Sigmoid colon (tissue), 7 donors: ENCODE results near the gene POLR2C. TPM values are rescaled to one million over a fixed set of nuclear protein-coding genes. Genes with fewer than 3 reads are reported as not detected.
A peak's percentile ranks its signal among the peaks of the same experiment; 100 is the strongest.
"Not testable (repeated sequence)": the region's sequence is repeated elsewhere in the genome, so short reads cannot be mapped to it uniquely, and the experiment has no call there.

ENCODE experiments used
- DNase-seq: peaks from one replicate; pipeline ENCODE4 v3.0.0-alpha.2; 2019
- H3K27ac ChIP-seq, 4 donors: fragments of 200-600 bp; sonication (generic); one replicate each; pipeline ENCODE4 v1.5.1; 2016 to 2019; ENCODE audit warnings: mild to moderate bottlenecking in 1 of 4
- H3K27me3 ChIP-seq, 3 donors: fragments of 200-600 bp; sonication (generic); one replicate each; pipeline ENCODE4 v1.5.1; 2019; ENCODE audit warnings: mild to moderate bottlenecking in 1 of 3
- H3K36me3 ChIP-seq, 4 donors: fragments of 200-600 bp; sonication (generic); one replicate each; pipeline ENCODE4 v1.5.1; 2016 to 2019
- H3K4me1 ChIP-seq, 4 donors: fragments of 200-600 bp; sonication (generic); one replicate each; pipeline ENCODE4 v1.5.1; 2017 to 2019
- H3K4me3 ChIP-seq, 4 donors: fragments of 200-600 bp; sonication (generic); one replicate each; pipeline ENCODE4 v1.5.1; 2017 to 2019; ENCODE audit warnings: mild to moderate bottlenecking in 2 of 4, moderate library complexity in 1 of 4
- H3K9me3 ChIP-seq, 4 donors: fragments of 200-600 bp in 3 of 4; sonication (generic) in 3 of 4; one replicate each; pipeline versions ENCODE4 v1.5.1 to v1.6.1; 2013 to 2019
- CTCF ChIP-seq, 4 experiments: fragments of 450-650 bp in 3 of 4; fragments of 200-600 bp in 1 of 4; IDR thresholded peaks; one replicate each; pipeline ENCODE4 v1.5.1; 2016 to 2019; ENCODE audit warnings: antibody characterized with exemption in 4 of 4, mild to moderate bottlenecking in 3 of 4, moderate library complexity in 2 of 4
- EP300 ChIP-seq, 4 donors: sonication (generic); formaldehyde crosslinking; IDR thresholded peaks; one replicate each; pipeline ENCODE4 v1.6.1; 2017; ENCODE audit warnings: antibody characterized with exemption in 4 of 4
- POLR2A ChIP-seq, 2 donors: fragments of 450-650 bp; IDR thresholded peaks; one replicate each; pipeline ENCODE4 v1.6.1; 2016; ENCODE audit warnings: antibody characterized with exemption in 2 of 2, mild to moderate bottlenecking in 2 of 2, moderate library complexity in 2 of 2
- POLR2AphosphoS5 ChIP-seq, 4 donors: sonication (generic); formaldehyde crosslinking; IDR thresholded peaks; one replicate each; pipeline ENCODE4 v1.6.1; 2017; ENCODE audit warnings: antibody characterized with exemption in 4 of 4
- WGBS, 2 donors: extraction: QIAGEN DNeasy Blood & Tissue Kit; methylation state at CpG; one replicate each; pipeline ENCODE4 v1.1.7; 2013; 5-methylcytosine and 5-hydroxymethylcytosine counted together
- intact Hi-C: fragments of 100-400 bp; cut with DNase I; formaldehyde crosslinking; loops from one replicate; pipeline ENCODE4 v1.15.1; 2023
- polyA plus RNA-seq, 3 donors: library from polyadenylated mRNA; stranded (reverse); fragments of 200-250 nt; gene quantifications; one replicate each; pipeline ENCODE4 v1.2.3, GENCODE V29; 2013
- total RNA-seq, 4 donors: library from RNA; depleted of rRNA; stranded (reverse); fragments of >200 nt; gene quantifications; one replicate each; pipeline ENCODE4 v1.1.0, GENCODE V29; 2016
- donor health status: healthy with polysubstance abuse.
- donor health status: Bipolar disorder and iron deficiency.
- donor health status: healthy.

POLR2C gene
- total and polyA plus RNA-seq, 7 donors = 52.3 to 141 (median 77.7) TPM

DNA sequence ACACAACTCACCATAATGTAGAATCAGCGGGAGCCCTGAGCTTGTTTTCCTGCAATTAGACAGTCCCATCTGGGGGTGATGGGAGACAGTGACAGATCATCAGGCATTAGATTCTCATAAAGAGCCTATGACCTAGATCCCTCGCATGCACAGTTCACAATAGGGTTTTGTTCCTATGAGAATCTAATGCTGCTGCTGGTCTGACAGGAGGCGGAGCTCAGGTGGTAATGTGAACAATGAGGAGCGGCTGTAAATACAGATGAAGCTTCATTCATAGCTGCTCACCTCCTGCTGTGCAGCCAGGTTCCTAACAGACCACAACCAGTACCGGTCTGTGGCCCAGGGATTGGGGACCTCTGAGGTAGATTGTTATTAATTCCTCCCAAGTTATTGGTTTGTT is 26.8 kb downstream of the POLR2C start:
- Histone ChIP-seq H3K27me3 (no peaks in the 10 kb centered on the region), H3K9me3 (no peaks in the 10 kb centered on the region), H3K27ac (no peak overlapping the region), H3K36me3 (no peaks in the 10 kb centered on the region), H3K4me3 (no peak overlapping the region), H3K4me1 (peaks cover 0 to 22% (median 13%) of the 10 kb centered on the region in 4 donors)
- intact Hi-C loops = no loop called here
- 83 to 94% methylated on average over 5 of the region's 5 CpGs for WGBS, 2 donors
- DNase-seq = no peak
- TF ChIP-seq CTCF (IDR thresholded peaks at IDR 0.05) = no peak
- no peak for TF ChIP-seq POLR2A (IDR thresholded peaks at IDR 0.05)
- TF ChIP-seq POLR2AphosphoS5 (IDR thresholded peaks at IDR 0.05) = no peak
- TF ChIP-seq EP300 (IDR thresholded peaks at IDR 0.05) = no peak

DNA sequence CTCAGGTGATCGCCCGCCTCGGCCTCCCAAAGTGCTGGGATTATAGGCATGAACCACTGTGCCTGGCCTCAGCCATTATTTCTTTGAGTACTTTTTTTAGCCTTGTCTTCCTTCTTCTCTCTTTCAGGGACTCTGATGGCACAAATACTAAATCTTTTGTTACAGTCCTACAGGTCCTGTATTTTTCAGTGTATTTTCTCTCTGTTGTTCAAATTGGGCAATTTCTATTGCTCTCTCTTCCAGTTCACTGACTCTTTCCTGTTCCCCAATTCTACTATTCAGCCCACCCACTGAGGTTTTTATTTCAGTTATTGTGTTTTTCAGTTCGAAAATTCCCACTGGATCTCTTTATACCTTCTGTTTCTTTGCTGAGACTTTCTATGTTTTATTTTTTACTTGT is 31.3 kb downstream of the POLR2C start:
- intact Hi-C loops = no loop called here
- 91 to 93% methylated on average over 4 of the region's 4 CpGs for WGBS, 2 donors
- H3K9me3 ChIP-seq = no peaks in the 10 kb centered on the region
- no peaks in the 10 kb centered on the region for H3K4me1 ChIP-seq
- H3K4me3 ChIP-seq = no peak overlapping the region
- TF ChIP-seq POLR2AphosphoS5 (IDR thresholded peaks at IDR 0.05) (no peak), CTCF (IDR thresholded peaks at IDR 0.05) (no peak)
- DNase-seq = no peak
- H3K36me3 ChIP-seq = no peaks in the 10 kb centered on the region
- no peaks in the 10 kb centered on the region for H3K27me3 ChIP-seq
- no peak overlapping the region for H3K27ac ChIP-seq

DNA sequence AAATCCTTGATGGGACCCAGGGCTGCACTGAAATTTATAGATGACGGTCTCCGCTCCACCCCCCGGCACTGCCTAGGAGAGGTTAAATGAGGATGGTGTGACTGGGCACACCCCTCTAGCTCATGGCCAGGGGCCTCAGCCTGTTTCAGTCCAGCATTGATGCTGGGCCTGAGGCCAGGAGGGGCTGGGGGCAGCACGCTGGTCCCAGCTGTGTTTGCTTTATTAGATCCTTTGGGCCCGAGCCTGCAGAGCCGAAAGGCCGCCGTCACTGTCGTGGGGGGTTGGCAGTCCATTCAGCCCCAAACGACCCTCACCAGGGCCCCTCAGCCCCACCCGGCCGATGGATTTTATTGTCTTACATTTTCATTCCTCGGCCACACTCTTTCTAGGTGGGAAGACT is 34.6 kb downstream of the POLR2C start:
- no peaks in the 10 kb centered on the region for H3K27me3 ChIP-seq
- TF ChIP-seq CTCF (IDR thresholded peaks at IDR 0.05) = no peak
- no peak for TF ChIP-seq POLR2AphosphoS5 (IDR thresholded peaks at IDR 0.05)
- TF ChIP-seq EP300 (IDR thresholded peaks at IDR 0.05) = no peak
- no peak for TF ChIP-seq POLR2A (IDR thresholded peaks at IDR 0.05)
- WGBS, 2 donors = 77 to 80% methylated on average over 13 of the region's 13 CpGs
- H3K27ac ChIP-seq = no peak overlapping the region
- H3K36me3 ChIP-seq = no peaks in the 10 kb centered on the region
- no peaks in the 10 kb centered on the region for H3K4me1 ChIP-seq
- peak; percentile 39 for DNase-seq
- H3K4me3 ChIP-seq = no peak overlapping the region
- no peaks in the 10 kb centered on the region for H3K9me3 ChIP-seq
- intact Hi-C loops = no loop called here

DNA sequence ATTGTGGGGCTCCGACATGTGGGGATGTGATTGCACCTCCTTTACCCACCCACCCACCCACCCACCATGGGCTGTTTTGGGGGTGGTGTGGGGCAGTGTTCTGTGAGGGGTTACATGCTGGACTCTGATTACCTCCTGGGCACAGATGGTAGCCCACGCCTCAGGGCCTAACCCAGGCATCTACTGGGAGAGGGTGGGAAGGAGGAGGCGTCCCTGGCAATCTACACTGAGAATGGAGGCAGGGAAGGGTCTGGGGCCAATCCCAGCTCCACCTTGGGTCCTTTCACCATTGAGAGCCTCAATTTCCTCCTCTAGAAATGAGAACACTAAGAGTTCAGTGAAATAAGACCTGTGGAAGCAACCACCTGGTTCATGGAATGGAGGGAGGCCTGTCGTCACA is 35.6 kb downstream of the POLR2C start:
- TF ChIP-seq POLR2AphosphoS5 (IDR thresholded peaks at IDR 0.05) (no peak), CTCF (IDR thresholded peaks at IDR 0.05) (no peak), EP300 (IDR thresholded peaks at IDR 0.05) (no peak), POLR2A (IDR thresholded peaks at IDR 0.05) (no peak)
- H3K4me3 ChIP-seq = no peak overlapping the region
- H3K9me3 ChIP-seq = no peaks in the 10 kb centered on the region
- 91 to 94% methylated on average over 4 of the region's 4 CpGs for WGBS, 2 donors
- intact Hi-C loops = no loop called here
- peak; percentile 43 for DNase-seq
- H3K36me3 ChIP-seq = no peaks in the 10 kb centered on the region
- no peaks in the 10 kb centered on the region for H3K27me3 ChIP-seq
- no peaks in the 10 kb centered on the region for H3K4me1 ChIP-seq
- no peak overlapping the region for H3K27ac ChIP-seq

GRCh38 chr16:57499941-57500340 is 37.5 kb downstream of the POLR2C start:
- peak; percentile 29 for DNase-seq
- intact Hi-C loops = not testable (repeated sequence)

More at GRCh38 chr16:57499941-57500340, 37.5 kb downstream of the POLR2C start:
- not testable (repeated sequence) for H3K27ac ChIP-seq, H3K27me3 ChIP-seq, H3K4me1 ChIP-seq, H3K9me3 ChIP-seq, H3K4me3 ChIP-seq, H3K36me3 ChIP-seq
- WGBS, 2 donors = 94 to 95% methylated on average over 11 of the region's 11 CpGs
